Transverse colon (tissue), 4 donors: ENCODE data around the gene FREM2.

Experiments
- POLR2A ChIP-seq: fragments of 450-650 bp; IDR thresholded peaks from one replicate; pipeline ENCODE4 v1.6.1; 2016; ENCODE audit warnings: antibody characterized with exemption, mild to moderate bottlenecking, moderate library complexity
- POLR2AphosphoS5 ChIP-seq, 3 donors: sonication (generic); formaldehyde crosslinking; IDR thresholded peaks; one replicate each; pipeline ENCODE4 v1.6.1; 2016; ENCODE audit warnings: antibody characterized with exemption in 3 of 3
- TF ChIP-seq, protein P1 (sequence below), 5 experiments: fragments of 200-600 bp in 3 of 5; fragments of 450-650 bp in 2 of 5; sonication (generic) in 3 of 5; IDR thresholded peaks; 1 replicate in 2 of 5; 2 replicates in 3 of 5; pipeline ENCODE4 v1.5.1; 2016 to 2017; ENCODE audit warnings: antibody characterized with exemption in 5 of 5, inconsistent platforms in 3 of 5, mild to moderate bottlenecking in 2 of 5, moderate library complexity in 1 of 5

DNA sequence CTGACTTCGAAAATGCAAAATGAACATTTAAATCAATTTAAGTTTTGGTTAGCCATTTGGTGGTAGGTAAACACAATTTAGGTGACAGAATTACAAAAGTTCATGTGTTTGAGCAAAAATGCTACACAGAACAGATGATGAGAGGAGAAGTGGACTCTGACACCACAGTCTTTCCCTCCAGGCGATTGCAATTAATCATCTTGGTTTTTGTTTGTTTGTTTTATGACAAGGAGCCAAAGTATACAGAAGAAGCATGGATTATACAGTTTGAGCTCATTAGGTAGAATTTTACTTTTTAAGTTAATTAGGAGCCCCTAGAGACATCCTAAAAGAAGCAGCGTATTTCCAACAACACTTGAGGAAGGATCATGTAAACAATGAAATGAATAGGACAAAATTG is 49.3 kb upstream of the FREM2 start:
- TF ChIP-seq, protein P1, sequence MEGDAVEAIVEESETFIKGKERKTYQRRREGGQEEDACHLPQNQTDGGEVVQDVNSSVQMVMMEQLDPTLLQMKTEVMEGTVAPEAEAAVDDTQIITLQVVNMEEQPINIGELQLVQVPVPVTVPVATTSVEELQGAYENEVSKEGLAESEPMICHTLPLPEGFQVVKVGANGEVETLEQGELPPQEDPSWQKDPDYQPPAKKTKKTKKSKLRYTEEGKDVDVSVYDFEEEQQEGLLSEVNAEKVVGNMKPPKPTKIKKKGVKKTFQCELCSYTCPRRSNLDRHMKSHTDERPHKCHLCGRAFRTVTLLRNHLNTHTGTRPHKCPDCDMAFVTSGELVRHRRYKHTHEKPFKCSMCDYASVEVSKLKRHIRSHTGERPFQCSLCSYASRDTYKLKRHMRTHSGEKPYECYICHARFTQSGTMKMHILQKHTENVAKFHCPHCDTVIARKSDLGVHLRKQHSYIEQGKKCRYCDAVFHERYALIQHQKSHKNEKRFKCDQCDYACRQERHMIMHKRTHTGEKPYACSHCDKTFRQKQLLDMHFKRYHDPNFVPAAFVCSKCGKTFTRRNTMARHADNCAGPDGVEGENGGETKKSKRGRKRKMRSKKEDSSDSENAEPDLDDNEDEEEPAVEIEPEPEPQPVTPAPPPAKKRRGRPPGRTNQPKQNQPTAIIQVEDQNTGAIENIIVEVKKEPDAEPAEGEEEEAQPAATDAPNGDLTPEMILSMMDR (IDR thresholded peaks at IDR 0.05) = no peak
- TF ChIP-seq POLR2AphosphoS5 (IDR thresholded peaks at IDR 0.05) (no peak), POLR2A (no peak)
